ENCODE measurements around the gene ILDR2. TPM values are rescaled to one million over a fixed set of nuclear protein-coding genes. Genes with fewer than 3 reads are reported as not detected.

ILDR2 gene
- total RNA-seq, 4 donors from 2014 or later: 1.1 to 5.4 (median 1.7) TPM

DNA sequence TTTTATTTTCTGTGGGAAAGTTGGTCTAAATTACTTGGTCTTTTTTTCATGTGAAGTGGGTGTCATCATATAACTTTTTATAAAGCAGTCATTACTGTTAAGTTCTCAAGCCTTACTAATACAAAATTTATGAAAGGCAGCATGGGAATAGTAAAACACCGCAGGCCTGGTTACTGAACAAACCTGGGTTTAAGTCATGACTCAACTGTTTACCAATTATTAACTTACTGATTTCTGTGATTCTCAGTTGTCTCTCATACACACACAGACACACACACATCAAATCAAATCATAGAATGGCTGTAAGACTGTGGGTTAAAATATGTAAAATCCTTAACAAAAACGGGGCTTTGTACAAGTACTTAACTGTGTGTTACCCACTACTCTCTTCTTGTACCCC lies 28.4 kb upstream of the ILDR2 start:
- Histone ChIP-seq H3K9me3 (no peaks in the 10 kb centered on the region), H3K27me3 (no peaks in the 10 kb centered on the region), H3K4me3 (no peak overlapping the region), H3K36me3 (no peaks in the 10 kb centered on the region), H3K4me1 (no peaks in the 10 kb centered on the region), H3K27ac (no peak overlapping the region)
- no peak for DNase-seq
- TF ChIP-seq POLR2A (IDR thresholded peaks at IDR 0.05) (no peak), EP300 (IDR thresholded peaks at IDR 0.05; ENCODE audit: low read depth) (no peak)
- TF ChIP-seq, protein P1, sequence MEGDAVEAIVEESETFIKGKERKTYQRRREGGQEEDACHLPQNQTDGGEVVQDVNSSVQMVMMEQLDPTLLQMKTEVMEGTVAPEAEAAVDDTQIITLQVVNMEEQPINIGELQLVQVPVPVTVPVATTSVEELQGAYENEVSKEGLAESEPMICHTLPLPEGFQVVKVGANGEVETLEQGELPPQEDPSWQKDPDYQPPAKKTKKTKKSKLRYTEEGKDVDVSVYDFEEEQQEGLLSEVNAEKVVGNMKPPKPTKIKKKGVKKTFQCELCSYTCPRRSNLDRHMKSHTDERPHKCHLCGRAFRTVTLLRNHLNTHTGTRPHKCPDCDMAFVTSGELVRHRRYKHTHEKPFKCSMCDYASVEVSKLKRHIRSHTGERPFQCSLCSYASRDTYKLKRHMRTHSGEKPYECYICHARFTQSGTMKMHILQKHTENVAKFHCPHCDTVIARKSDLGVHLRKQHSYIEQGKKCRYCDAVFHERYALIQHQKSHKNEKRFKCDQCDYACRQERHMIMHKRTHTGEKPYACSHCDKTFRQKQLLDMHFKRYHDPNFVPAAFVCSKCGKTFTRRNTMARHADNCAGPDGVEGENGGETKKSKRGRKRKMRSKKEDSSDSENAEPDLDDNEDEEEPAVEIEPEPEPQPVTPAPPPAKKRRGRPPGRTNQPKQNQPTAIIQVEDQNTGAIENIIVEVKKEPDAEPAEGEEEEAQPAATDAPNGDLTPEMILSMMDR (IDR thresholded peaks at IDR 0.05): no peak
- intact Hi-C loops (cut with DNase I; ENCODE audit: low total_unique reads) (no loop called here), in situ Hi-C loops (cut with MboI; ENCODE audit: low pct_ligation_motif_present in 1 of 4, low pct_unique_long_range_greater_than_20kb in 1 of 4, low sequenced_read_pairs in 3 of 4) (no loop called here)
- WGBS, 2 donors (ENCODE audit: low coverage in 1 of 2): 85 to 91% methylated on average over 2 of the region's 2 CpGs

DNA sequence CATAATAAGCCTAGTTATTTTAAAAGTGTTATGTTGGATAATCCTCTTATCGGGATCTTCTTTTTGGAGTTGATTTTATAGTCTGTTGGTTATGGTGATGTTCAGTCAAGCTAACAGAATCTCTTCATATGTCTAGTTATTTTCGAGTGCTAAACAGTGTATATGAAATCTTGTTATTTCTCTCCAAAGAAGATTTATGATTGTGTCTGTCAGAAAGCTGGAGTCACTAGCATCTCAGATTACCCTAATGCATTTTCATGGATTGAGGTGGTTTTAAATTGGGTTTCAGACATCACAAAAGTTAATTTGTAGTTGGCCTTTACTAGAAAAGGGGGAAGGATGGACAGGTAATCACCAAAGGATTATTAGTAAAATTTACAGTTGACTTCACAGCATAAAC lies 27.0 kb upstream of the ILDR2 start:
- H3K36me3 ChIP-seq: no peaks in the 10 kb centered on the region
- no peak for DNase-seq
- TF ChIP-seq, protein P1 (IDR thresholded peaks at IDR 0.05): no peak
- TF ChIP-seq POLR2A (IDR thresholded peaks at IDR 0.05) (no peak), EP300 (IDR thresholded peaks at IDR 0.05; ENCODE audit: low read depth) (no peak), POLR2AphosphoS5 (IDR thresholded peaks at IDR 0.05) (no peak)
- in situ Hi-C loops (cut with MboI; ENCODE audit: low pct_ligation_motif_present in 1 of 4, low pct_unique_long_range_greater_than_20kb in 1 of 4, low sequenced_read_pairs in 3 of 4): no loop called here
- no peak overlapping the region for H3K27ac ChIP-seq
- intact Hi-C loops (cut with DNase I; ENCODE audit: low total_unique reads): no loop called here
- peaks cover 1% of the 10 kb centered on the region for H3K27me3 ChIP-seq
- H3K4me3 ChIP-seq: no peak overlapping the region
- no peaks in the 10 kb centered on the region for H3K4me1 ChIP-seq
- H3K9me3 ChIP-seq: no peaks in the 10 kb centered on the region
- WGBS, 2 donors (ENCODE audit: low coverage in 1 of 2): 70 to 76% methylated on average over 2 of the region's 2 CpGs

DNA sequence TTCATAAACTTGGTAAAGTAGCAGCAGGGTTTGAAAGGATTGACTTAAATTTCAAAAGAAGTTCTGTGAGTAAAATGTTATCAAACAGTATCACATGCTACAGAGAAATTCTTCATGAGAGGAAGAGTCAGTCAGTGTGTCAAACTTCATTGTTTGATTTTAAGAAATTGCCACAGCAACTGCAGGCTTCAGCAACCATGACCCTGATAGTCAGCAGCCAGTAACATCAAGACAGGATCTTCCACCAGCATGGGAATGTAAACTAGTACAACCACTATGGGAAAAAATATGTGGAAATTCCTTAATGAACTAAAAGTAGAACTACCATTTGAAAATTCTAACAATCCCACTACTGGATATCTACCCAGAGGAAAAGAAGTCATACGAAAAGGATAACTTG lies 25.2 kb upstream of the ILDR2 start:
- 83 to 90% methylated on average over 1 of the region's 1 CpG for WGBS, 2 donors (ENCODE audit: low coverage in 1 of 2)
- no peak for DNase-seq
- intact Hi-C loops (cut with DNase I; ENCODE audit: low total_unique reads) (no loop called here), in situ Hi-C loops (cut with MboI; ENCODE audit: low pct_ligation_motif_present in 1 of 4, low pct_unique_long_range_greater_than_20kb in 1 of 4, low sequenced_read_pairs in 3 of 4) (no loop called here)
- no peak overlapping the region for H3K4me3 ChIP-seq
- H3K36me3 ChIP-seq: no peaks in the 10 kb centered on the region
- no peaks in the 10 kb centered on the region for H3K9me3 ChIP-seq
- H3K4me1 ChIP-seq: no peaks in the 10 kb centered on the region
- H3K27me3 ChIP-seq: peaks cover 4% of the 10 kb centered on the region
- TF ChIP-seq POLR2AphosphoS5 (IDR thresholded peaks at IDR 0.05) (no peak), EP300 (IDR thresholded peaks at IDR 0.05; ENCODE audit: low read depth) (no peak), POLR2A (IDR thresholded peaks at IDR 0.05) (no peak)
- TF ChIP-seq, protein P1 (IDR thresholded peaks at IDR 0.05): no peak
- H3K27ac ChIP-seq: no peak overlapping the region

- in situ Hi-C loops (cut with MboI; ENCODE audit: low pct_ligation_motif_present in 1 of 4, low pct_unique_long_range_greater_than_20kb in 1 of 4, low sequenced_read_pairs in 3 of 4) (no loop called here), intact Hi-C loops (cut with DNase I; ENCODE audit: low total_unique reads) (no loop called here)
- TF ChIP-seq POLR2AphosphoS5 (IDR thresholded peaks at IDR 0.05) (no peak), POLR2A (IDR thresholded peaks at IDR 0.05) (no peak), EP300 (IDR thresholded peaks at IDR 0.05; ENCODE audit: low read depth) (no peak)
- TF ChIP-seq, protein P1 (IDR thresholded peaks at IDR 0.05): no peak
- DNase-seq: no peak
- Histone ChIP-seq H3K27me3 (peaks cover 4% of the 10 kb centered on the region), H3K4me1 (no peaks in the 10 kb centered on the region), H3K9me3 (no peaks in the 10 kb centered on the region), H3K27ac (no peak overlapping the region), H3K4me3 (no peak overlapping the region), H3K36me3 (no peaks in the 10 kb centered on the region)
- 60 to 73% methylated on average over 1 to 3 of the region's 3 CpGs for WGBS, 2 donors (ENCODE audit: low coverage in 1 of 2)
Measured at GRCh38 chr1:166999500-167000055, 24.2 kb upstream of the ILDR2 start.

Measured in transverse colon (tissue), 4 donors.